HCT116 (cell line): ENCODE data around the gene MICAL3.

Source experiments
- CTCF ChIP-seq, 3 experiments: fragments of 200-600 bp in 1 of 3; sonication (generic) in 1 of 3; IDR thresholded peaks in 2 of 3; conservative IDR thresholded peaks in 1 of 3; 2 replicates each; pipeline ENCODE4 v1.5.1; 2012 to 2017; ENCODE audit warnings: low read depth in 2 of 3, low read length in 2 of 3, antibody characterized with exemption in 1 of 3, borderline replicate concordance in 1 of 3, control low read depth in 1 of 3, mild to moderate bottlenecking in 1 of 3, mixed read lengths in 1 of 3, mixed run types in 1 of 3, moderate library complexity in 1 of 3; ENCODE audit not compliant: insufficient read depth in 1 of 3
- EGR1 ChIP-seq: IDR thresholded peaks from 2 replicates; pipeline ENCODE4 v1.6.1; 2012; ENCODE audit warnings: low read depth
- MAX ChIP-seq: IDR thresholded peaks from 2 replicates; pipeline ENCODE4 v1.6.1; 2012
- POLR2AphosphoS5 ChIP-seq: IDR thresholded peaks from 2 replicates; pipeline ENCODE4 v1.6.1; 2011; ENCODE audit warnings: mild to moderate bottlenecking, low read depth, low read length, moderate library complexity
- RAD21 ChIP-seq: IDR thresholded peaks from 2 replicates; pipeline ENCODE4 v1.6.1; 2012; ENCODE audit warnings: low read depth, mild to moderate bottlenecking

- TF ChIP-seq RAD21: no peak
- TF ChIP-seq CTCF (IDR thresholded peaks at IDR 0.05 in 2 of 3, conservative IDR thresholded peaks at IDR 0.05 in 1 of 3; ENCODE audit: borderline replicate concordance in 1 of 3, insufficient read depth in 1 of 3, low read depth in 2 of 3, low read length in 2 of 3): no peak
- no peak for TF ChIP-seq MAX
- TF ChIP-seq POLR2AphosphoS5: no peak
- no peak for TF ChIP-seq EGR1
Measured at GRCh38 chr22:17945888-17946648, 78.3 kb downstream of the MICAL3 start.
